ENCODE results near the gene PXT1.
"Not testable (repeated sequence)": the region's sequence is repeated elsewhere in the genome, so short reads cannot be mapped to it uniquely, and the experiment has no call there.

The PXT1 gene, protein sequence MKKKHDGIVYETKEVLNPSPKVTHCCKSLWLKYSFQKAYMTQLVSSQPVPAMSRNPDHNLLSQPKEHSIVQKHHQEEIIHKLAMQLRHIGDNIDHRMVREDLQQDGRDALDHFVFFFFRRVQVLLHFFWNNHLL

DNA sequence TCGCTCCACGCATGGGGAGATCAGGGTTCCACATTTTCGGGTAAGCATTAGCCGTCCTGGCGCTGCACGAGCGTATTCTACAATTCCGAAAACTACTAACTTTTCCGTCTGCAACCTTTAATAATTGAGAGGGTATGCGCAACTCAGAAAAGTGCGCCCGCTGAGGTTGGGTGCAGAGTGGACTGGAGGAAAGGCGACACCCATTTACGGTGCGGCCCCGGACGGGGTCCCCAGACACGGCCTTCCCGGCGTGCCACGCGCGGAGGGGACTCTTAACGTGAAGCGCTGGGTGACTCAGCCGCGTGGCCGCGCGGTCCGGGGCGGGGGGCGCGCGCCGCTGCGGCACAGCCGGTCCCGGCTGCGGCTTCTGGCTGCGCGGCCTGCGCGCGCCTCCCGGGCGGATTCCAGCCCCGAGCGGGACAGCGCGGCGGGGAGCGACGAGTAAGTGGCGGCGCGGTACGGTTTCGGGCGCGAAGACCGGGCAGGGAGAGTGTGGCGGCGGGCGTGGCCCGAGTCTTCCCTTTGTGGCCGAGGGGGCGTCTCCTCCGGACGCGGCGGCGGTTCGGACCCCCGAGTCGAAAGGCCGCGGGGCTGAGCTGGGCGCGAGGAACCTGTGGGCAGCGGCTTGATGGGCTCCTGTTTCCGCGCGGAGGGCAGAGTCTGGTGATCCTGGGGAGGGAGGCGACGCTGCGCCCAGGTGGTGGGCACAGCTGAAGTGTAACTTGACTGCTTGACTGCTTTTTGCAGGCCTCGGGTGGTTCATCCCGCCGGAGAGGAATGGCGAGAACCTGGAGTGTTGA, at the start of gene PXT1, which contains the start of gene KCTD20:
Gene PXT1 (minus strand): TSS at position 184 of the 800 bp plus-strand sequence. CDS start 16,772 bp downstream, outside the sequence.
Gene KCTD20 (plus strand): TSS at position 330 of the 800 bp plus-strand sequence. CDS start 27,098 bp downstream, outside the sequence.
- DNase-seq: peak; percentile 95

DNA sequence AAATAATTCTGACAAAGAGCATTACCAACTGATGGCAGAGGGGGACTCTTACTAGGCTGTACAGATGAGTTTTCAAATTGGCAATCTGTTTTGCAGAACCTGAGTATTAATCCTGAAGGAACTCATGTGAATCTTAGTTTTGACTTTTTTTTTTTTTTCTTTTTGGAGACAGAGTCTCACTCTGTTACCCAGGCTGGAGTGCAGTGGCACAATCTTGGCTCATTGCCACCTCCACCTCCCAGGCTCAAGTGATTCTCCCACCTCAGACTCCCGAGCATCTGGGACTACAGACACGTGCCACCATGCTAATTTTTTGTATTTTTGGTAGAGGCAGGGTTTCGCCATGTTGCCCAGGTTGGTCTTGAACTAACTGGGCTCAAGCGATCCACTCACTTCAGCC, 49.4 kb upstream of the PXT1 start:
- DNase-seq: no peak

DNA sequence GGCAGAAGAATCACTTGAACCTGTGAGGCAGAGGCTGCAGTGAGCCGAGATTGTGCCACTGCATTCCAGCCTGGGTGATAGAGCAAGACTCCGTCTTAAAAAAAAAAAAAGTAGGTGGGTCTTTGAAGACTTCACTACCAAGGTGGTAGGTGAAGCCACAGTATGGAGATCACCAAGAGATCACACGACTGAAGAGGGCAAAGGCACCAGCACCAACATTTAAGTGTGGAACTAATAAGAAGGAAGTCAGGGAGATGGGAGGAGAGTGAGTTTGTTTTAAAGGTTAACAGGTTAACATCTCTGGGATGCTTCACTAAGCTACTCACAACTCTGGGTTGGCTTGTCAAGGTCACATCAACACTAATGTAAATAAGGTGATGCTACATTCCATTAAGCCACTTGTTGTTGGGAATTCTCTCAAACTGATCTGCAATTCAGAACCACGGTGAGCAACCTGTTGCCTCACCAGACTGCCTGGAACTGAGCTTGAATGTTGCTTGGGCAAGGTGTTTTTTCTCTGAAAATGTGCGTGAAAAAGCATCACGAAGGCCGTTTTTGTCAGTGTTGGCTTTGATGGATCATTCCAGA, 48.8 kb upstream of the PXT1 start:
- no peak for DNase-seq

GRCh38 chr6:36489426-36489825, 46.8 kb upstream of the PXT1 start:
- no peak for DNase-seq

DNA sequence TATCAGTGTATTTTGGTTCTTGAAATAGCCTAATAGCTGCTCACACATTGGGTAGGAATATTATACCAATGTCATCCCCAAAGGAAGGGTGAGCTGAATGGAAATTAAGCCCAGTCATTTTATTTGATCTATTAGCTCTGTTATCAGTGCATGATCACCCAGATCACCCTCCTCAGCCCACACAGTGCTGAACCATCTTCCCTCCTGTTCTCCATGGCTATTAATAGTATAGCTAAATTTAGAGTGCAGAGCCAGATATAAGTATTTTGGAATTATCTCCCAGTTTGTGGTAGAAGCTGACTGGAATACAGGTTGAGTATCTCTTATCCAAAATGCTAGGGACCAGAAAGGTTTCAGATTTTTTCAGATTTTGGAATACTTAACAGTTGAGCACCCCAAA, 45.6 kb upstream of the PXT1 start:
- DNase-seq: no peak

GRCh38 chr6:36487698-36488097, 45.0 kb upstream of the PXT1 start:
- DNase-seq: no peak

DNA sequence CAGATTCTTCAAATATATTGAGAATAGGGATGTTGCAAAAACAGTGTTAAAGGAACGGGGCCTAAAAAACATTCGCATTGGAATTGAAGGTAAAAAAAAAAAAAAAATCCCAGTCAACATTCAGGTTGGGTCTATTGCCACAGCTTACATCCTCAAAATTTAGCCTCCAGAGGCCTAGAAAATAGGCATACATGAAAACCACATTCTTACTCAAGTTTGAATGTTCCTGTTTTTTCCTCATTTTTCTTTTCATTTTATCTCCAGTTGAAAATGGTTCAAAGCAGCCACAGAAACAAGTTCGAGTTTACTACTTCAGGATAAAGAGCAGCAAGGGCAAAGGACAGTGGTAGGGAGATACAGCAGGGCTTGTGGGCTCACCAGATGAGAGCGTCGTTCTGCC, 42.1 kb upstream of the PXT1 start:
- no peak for DNase-seq

DNA sequence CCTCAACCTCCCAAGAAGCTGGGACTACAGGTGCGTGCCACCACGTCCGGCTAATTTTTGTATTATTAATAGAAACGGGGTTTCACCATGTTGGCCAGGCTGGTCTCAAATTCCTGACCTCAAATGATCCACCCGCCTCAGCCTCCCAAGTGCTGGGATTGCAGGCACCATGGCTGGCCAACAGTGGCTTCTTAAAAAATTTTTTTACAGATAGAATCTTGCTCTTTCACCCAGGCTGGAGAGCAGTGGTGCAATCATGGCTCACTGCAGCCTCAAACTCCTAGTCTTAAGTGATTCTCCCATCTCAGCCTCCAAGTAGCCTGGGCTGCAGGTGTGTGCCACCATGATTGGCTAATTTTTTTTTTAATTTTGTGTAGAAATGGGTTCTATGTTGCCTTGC, 40.7 kb upstream of the PXT1 start:
- not testable (repeated sequence) for DNase-seq

DNA sequence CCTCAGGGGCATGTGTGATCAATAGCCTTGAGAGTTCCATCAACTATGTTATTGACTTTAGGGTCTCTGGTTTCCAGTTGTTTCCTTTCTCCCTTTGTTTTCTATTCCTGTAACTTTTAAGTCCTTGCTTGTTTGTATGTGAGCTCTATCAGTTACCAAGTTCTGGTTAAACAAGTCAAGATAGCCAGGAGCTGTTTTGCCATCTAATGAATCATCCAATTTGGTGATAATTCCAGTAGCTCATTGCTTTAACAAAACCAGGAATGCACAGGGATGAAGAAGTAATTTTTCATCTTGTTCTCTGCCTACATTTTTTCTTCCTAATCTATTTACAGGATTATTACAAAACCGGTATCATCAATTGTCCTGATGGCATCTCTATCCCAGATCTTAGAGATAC, 36.6 kb upstream of the PXT1 start:
- no peak for DNase-seq

- DNase-seq: no peak
These were observed 35.4 kb upstream of the PXT1 start for GRCh38 chr6:36478051-36478526.

DNA sequence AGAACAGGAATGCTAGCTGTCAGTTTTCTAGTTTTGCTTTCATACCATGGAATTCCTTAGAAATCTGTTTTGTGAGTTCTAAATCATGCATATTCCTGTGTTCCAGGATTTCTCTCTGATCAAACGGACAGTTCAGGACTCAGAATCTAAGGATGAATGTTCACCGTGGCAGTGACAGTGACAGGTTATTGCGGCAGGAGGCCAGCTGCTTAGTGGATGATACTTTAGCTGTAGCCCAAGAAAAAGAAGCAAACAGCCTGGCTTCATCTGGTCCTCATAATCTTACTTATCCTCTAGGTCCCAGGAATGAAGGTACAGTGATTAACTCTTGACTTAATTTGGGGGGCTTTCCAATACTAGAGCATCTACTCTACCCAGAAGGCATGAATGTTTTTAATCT, 27.3 kb upstream of the PXT1 start:
- no peak for DNase-seq

DNA sequence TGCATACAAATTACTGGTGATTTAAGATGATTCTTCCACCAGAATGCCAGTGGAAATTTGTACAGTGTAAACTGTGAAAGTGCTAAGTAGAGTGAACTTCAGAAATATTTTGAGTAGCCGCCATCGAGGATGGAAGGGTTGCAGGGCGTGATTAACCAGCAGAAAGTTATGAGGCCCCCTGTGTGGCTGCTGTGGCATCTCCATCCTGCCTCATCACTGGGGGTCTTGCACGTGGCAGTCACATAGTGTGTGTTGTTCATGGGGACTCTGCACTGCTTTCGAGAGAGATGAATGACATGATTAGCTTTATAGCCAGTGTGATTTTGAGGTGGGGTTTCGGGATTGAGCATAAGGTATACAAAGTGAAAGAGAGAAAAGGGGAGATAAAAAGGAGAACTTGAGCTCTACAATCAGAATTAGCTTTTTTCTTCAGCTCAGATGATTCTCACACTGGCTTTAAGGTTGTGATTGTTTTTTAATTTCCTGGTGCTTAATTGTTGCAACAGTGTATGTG, 26.6 kb upstream of the PXT1 start:
- no peak for DNase-seq

GRCh38 chr6:36467625-36468024, 25.0 kb upstream of the PXT1 start:
- DNase-seq: no peak

DNA sequence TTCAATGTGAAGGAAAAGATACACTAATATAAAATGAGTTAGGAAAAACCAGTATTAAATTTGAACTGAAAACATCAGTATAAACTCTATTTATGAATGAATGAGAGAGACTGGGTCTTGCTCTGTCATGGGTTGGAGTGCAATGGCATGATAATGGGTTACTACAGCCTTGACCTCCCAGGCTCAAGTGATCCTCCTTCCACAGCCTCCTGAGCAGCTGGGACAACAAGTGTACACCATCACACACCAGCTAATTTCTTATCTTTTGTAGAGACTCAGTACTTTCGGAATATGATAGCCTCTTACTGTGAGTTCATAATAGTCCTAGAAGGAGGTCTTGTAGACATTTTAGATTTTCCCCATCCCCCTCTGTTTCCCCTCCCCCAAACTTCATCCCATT, 21.6 kb upstream of the PXT1 start:
- no peak for DNase-seq

DNA sequence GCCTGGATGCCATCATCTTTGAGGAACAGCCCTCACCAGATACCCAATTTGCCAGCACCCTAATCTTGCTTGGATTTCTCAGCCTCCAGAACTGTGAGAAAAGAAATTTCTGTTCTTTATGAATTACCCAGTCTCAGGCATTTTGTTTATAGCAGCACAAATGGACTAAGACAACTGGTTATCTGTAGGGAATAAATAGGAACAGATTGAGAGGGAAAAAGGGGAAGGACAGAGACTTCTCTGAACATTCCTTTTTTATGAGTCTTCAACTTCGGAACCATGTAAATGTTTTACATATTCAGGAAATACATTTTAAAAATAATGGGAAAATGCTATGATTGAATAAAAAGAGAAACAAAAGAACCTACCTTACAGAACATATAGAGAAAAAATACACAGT, 21.0 kb upstream of the PXT1 start:
- no peak for DNase-seq

- no peak for DNase-seq
These were observed 19.0 kb upstream of the PXT1 start for GRCh38 chr6:36461646-36462045.

- DNase-seq: no peak
These were observed 18.3 kb upstream of the PXT1 start for GRCh38 chr6:36460916-36461315.

DNA sequence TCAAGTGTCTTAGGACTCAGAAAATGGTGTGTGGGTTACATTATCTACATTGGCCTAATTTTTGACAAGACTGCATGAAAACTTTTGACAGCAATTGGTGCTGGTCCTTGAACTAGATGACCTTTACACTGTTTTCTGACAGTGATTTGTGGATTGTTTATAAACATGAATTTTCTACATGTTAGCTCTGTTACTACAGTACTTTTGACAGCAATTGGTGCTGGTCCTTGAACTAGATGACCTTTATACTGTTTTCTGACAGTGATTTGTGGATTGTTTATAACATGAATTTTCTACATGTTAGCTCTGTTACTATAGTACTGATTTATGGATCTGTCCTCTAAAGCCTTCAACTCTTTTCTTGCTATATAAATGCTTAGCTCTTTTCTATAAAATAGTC, 16.8 kb upstream of the PXT1 start:
- no peak for DNase-seq

- no peak for DNase-seq
These were observed 12.9 kb upstream of the PXT1 start for GRCh38 chr6:36455486-36456027.

- not testable (repeated sequence) for DNase-seq
These were observed 10.2 kb upstream of the PXT1 start for GRCh38 chr6:36452897-36453296.

DNA sequence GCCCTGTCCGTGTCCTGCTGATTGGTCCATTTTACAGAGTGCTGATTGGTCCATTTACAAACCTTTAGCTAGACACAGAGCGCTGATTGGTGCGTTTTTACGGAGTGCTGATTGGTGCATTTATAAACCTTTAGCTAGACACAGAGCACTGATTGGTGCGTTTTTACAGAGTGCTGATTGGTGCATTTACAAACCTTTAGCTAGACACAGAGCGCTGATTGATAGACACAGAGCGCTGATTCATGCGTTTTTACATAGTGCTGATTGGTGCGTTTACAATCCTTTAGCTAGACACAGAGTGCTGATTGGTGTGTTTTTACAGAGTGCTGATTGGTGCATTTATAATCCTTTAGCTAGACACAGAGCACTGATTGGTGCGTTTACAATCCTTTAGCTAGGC, 6.5 kb upstream of the PXT1 start:
- DNase-seq: not testable (repeated sequence)

- no peak for DNase-seq
These were observed 3.0 kb upstream of the PXT1 start for GRCh38 chr6:36445621-36446020.

DNA sequence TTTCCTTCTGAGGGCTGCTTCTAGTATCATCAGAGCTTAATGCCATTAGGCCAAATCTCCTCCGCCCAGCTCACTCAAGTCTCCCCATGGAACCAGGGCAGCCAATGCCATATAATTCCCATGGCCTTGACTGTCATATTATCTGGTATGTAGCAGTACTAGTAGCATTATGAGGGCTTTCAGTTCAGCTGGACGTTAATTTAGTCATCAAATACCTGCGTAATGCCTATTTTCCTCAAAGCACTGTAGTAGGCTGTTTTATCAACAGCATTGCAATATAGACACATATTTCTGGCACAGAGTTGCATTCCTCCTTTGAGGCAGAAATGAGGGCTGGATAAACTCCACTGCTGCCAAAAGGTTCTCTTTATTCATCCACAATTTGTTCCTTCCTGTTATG, 1.8 kb upstream of the PXT1 start:
- DNase-seq: no peak
